ENCODE results near the gene POC5.

DNA sequence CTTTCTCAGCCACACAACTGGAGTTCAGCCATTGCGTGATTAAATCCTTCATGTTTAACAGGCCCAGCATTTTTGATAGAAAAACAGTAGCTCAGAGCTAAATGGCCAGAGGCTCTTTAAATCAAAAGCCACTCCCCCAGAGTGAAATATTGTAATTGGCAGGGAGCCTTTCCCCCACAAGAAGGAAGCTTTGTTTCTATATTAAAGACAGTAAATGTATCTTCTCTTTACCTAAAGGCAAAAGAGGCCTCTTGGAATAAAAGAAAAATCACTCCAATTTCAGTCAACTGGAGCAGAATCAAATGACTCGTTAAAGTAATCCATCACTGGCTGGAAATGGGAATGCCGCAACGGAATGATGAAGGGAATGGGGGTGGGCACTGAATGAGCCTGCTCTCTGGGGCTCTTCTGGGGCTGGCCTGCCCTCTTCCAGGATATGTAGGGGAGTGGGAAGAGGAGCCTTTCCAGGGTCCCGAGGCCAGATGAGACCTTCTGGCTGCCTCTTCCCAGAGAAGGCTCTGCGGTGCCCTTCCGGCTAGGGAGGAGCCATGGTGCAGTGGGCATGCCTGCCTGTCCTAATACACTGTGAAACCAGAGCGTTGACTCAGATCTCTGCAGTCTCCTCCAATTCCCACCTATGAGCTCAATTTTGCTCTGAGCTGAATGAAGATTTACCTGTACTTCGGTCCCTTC, 60.8 kb downstream of the POC5 start:
- TF ChIP-seq EZH2 (IDR thresholded peaks at IDR 0.05; ENCODE audit: low read depth, unreplicated experiment) (no peak), EZH2phosphoT487 (IDR thresholded peaks at IDR 0.05; ENCODE audit: unreplicated experiment) (no peak), POLR2AphosphoS5 (IDR thresholded peaks at IDR 0.05; ENCODE audit: low read depth) (no peak), ZNF331 (CRISPR knock-in tag; IDR thresholded peaks at IDR 0.05; ENCODE audit: low read depth) (no peak), CREB1 (CRISPR knock-in tag; IDR thresholded peaks at IDR 0.05; ENCODE audit: low read depth) (no peak), NANOG (IDR thresholded peaks at IDR 0.05; ENCODE audit: borderline replicate concordance) (no peak)
- TF ChIP-seq, protein P1, sequence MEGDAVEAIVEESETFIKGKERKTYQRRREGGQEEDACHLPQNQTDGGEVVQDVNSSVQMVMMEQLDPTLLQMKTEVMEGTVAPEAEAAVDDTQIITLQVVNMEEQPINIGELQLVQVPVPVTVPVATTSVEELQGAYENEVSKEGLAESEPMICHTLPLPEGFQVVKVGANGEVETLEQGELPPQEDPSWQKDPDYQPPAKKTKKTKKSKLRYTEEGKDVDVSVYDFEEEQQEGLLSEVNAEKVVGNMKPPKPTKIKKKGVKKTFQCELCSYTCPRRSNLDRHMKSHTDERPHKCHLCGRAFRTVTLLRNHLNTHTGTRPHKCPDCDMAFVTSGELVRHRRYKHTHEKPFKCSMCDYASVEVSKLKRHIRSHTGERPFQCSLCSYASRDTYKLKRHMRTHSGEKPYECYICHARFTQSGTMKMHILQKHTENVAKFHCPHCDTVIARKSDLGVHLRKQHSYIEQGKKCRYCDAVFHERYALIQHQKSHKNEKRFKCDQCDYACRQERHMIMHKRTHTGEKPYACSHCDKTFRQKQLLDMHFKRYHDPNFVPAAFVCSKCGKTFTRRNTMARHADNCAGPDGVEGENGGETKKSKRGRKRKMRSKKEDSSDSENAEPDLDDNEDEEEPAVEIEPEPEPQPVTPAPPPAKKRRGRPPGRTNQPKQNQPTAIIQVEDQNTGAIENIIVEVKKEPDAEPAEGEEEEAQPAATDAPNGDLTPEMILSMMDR (conservative IDR thresholded peaks at IDR 0.05; ENCODE audit: low read depth in 2 of 2) = no peak
- TF ChIP-seq, protein P2, sequence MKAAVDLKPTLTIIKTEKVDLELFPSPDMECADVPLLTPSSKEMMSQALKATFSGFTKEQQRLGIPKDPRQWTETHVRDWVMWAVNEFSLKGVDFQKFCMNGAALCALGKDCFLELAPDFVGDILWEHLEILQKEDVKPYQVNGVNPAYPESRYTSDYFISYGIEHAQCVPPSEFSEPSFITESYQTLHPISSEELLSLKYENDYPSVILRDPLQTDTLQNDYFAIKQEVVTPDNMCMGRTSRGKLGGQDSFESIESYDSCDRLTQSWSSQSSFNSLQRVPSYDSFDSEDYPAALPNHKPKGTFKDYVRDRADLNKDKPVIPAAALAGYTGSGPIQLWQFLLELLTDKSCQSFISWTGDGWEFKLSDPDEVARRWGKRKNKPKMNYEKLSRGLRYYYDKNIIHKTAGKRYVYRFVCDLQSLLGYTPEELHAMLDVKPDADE (IDR thresholded peaks at IDR 0.05) = no peak
- TF ChIP-seq, protein P3, sequence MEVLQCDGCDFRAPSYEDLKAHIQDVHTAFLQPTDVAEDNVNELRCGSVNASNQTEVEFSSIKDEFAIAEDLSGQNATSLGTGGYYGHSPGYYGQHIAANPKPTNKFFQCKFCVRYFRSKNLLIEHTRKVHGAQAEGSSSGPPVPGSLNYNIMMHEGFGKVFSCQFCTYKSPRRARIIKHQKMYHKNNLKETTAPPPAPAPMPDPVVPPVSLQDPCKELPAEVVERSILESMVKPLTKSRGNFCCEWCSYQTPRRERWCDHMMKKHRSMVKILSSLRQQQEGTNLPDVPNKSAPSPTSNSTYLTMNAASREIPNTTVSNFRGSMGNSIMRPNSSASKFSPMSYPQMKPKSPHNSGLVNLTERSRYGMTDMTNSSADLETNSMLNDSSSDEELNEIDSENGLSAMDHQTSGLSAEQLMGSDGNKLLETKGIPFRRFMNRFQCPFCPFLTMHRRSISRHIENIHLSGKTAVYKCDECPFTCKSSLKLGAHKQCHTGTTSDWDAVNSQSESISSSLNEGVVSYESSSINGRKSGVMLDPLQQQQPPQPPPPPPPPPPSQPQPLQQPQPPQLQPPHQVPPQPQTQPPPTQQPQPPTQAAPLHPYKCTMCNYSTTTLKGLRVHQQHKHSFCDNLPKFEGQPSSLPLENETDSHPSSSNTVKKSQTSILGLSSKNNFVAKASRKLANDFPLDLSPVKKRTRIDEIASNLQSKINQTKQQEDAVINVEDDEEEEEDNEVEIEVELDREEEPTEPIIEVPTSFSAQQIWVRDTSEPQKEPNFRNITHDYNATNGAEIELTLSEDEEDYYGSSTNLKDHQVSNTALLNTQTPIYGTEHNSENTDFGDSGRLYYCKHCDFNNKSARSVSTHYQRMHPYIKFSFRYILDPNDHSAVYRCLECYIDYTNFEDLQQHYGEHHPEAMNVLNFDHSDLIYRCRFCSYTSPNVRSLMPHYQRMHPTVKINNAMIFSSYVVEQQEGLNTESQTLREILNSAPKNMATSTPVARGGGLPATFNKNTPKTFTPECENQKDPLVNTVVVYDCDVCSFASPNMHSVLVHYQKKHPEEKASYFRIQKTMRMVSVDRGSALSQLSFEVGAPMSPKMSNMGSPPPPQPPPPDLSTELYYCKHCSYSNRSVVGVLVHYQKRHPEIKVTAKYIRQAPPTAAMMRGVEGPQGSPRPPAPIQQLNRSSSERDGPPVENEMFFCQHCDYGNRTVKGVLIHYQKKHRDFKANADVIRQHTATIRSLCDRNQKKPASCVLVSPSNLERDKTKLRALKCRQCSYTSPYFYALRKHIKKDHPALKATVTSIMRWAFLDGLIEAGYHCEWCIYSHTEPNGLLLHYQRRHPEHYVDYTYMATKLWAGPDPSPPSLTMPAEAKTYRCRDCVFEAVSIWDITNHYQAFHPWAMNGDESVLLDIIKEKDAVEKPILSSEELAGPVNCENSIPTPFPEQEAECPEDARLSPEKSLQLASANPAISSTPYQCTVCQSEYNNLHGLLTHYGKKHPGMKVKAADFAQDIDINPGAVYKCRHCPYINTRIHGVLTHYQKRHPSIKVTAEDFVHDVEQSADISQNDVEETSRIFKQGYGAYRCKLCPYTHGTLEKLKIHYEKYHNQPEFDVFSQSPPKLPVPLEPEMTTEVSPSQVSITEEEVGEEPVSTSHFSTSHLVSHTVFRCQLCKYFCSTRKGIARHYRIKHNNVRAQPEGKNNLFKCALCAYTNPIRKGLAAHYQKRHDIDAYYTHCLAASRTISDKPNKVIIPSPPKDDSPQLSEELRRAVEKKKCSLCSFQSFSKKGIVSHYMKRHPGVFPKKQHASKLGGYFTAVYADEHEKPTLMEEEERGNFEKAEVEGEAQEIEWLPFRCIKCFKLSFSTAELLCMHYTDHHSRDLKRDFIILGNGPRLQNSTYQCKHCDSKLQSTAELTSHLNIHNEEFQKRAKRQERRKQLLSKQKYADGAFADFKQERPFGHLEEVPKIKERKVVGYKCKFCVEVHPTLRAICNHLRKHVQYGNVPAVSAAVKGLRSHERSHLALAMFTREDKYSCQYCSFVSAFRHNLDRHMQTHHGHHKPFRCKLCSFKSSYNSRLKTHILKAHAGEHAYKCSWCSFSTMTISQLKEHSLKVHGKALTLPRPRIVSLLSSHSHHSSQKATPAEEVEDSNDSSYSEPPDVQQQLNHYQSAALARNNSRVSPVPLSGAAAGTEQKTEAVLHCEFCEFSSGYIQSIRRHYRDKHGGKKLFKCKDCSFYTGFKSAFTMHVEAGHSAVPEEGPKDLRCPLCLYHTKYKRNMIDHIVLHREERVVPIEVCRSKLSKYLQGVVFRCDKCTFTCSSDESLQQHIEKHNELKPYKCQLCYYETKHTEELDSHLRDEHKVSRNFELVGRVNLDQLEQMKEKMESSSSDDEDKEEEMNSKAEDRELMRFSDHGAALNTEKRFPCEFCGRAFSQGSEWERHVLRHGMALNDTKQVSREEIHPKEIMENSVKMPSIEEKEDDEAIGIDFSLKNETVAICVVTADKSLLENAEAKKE (CRISPR knock-in tag; IDR thresholded peaks at IDR 0.05) = no peak
- TF ChIP-seq, protein P4, sequence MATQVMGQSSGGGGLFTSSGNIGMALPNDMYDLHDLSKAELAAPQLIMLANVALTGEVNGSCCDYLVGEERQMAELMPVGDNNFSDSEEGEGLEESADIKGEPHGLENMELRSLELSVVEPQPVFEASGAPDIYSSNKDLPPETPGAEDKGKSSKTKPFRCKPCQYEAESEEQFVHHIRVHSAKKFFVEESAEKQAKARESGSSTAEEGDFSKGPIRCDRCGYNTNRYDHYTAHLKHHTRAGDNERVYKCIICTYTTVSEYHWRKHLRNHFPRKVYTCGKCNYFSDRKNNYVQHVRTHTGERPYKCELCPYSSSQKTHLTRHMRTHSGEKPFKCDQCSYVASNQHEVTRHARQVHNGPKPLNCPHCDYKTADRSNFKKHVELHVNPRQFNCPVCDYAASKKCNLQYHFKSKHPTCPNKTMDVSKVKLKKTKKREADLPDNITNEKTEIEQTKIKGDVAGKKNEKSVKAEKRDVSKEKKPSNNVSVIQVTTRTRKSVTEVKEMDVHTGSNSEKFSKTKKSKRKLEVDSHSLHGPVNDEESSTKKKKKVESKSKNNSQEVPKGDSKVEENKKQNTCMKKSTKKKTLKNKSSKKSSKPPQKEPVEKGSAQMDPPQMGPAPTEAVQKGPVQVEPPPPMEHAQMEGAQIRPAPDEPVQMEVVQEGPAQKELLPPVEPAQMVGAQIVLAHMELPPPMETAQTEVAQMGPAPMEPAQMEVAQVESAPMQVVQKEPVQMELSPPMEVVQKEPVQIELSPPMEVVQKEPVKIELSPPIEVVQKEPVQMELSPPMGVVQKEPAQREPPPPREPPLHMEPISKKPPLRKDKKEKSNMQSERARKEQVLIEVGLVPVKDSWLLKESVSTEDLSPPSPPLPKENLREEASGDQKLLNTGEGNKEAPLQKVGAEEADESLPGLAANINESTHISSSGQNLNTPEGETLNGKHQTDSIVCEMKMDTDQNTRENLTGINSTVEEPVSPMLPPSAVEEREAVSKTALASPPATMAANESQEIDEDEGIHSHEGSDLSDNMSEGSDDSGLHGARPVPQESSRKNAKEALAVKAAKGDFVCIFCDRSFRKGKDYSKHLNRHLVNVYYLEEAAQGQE (IDR thresholded peaks at IDR 0.05; ENCODE audit: unreplicated experiment) = no peak

Data from GM23338 (cell line).